ENCODE data around the gene SRGAP2B.
"Not testable (repeated sequence)": the region's sequence is repeated elsewhere in the genome, so short reads cannot be mapped to it uniquely, and the experiment has no call there.

The SRGAP2B gene

GRCh38 chr1:145041519-145041918 is 53.6 kb downstream of the SRGAP2B start:
- not testable (repeated sequence) for DNase-seq

GRCh38 chr1:145036019-145036418 is 59.1 kb downstream of the SRGAP2B start:
- not testable (repeated sequence) for DNase-seq

GRCh38 chr1:145033523-145033922 is 61.6 kb downstream of the SRGAP2B start:
- DNase-seq = not testable (repeated sequence)

- DNase-seq = not testable (repeated sequence)
Observed at GRCh38 chr1:145027251-145027650, 67.9 kb downstream of the SRGAP2B start.

- not testable (repeated sequence) for DNase-seq
Observed at GRCh38 chr1:145025286-145025685, 69.8 kb downstream of the SRGAP2B start.

- DNase-seq = not testable (repeated sequence)
Observed at GRCh38 chr1:145022259-145022658, 72.9 kb downstream of the SRGAP2B start.

GRCh38 chr1:145021749-145022148 is 73.4 kb downstream of the SRGAP2B start:
- DNase-seq = not testable (repeated sequence)

GRCh38 chr1:145019709-145020108 is 75.4 kb downstream of the SRGAP2B start:
- DNase-seq = not testable (repeated sequence)

- DNase-seq = not testable (repeated sequence)
Observed at GRCh38 chr1:145017725-145018124, 77.4 kb downstream of the SRGAP2B start.

GRCh38 chr1:145016492-145016862 is 78.7 kb downstream of the SRGAP2B start:
- DNase-seq = not testable (repeated sequence)

GRCh38 chr1:145015744-145016491 is 79.2 kb downstream of the SRGAP2B start:
- DNase-seq = not testable (repeated sequence)

GRCh38 chr1:145013353-145013752 is 81.8 kb downstream of the SRGAP2B start:
- DNase-seq = not testable (repeated sequence)

- not testable (repeated sequence) for DNase-seq
Observed at GRCh38 chr1:145011811-145012210, 83.3 kb downstream of the SRGAP2B start.

- DNase-seq = not testable (repeated sequence)
Observed at GRCh38 chr1:145010580-145010979, 84.5 kb downstream of the SRGAP2B start.

GRCh38 chr1:145009928-145010327 is 85.2 kb downstream of the SRGAP2B start:
- DNase-seq = not testable (repeated sequence)

- not testable (repeated sequence) for DNase-seq
Observed at GRCh38 chr1:145008388-145008787, 86.7 kb downstream of the SRGAP2B start.

- not testable (repeated sequence) for DNase-seq
Observed at GRCh38 chr1:145005142-145005541, 90.0 kb downstream of the SRGAP2B start.

- not testable (repeated sequence) for DNase-seq
Observed at GRCh38 chr1:145001381-145001780, 93.7 kb downstream of the SRGAP2B start.

GRCh38 chr1:145000743-145001326 is 94.3 kb downstream of the SRGAP2B start:
- not testable (repeated sequence) for DNase-seq

- DNase-seq = not testable (repeated sequence)
Observed at GRCh38 chr1:145000074-145000742, 94.9 kb downstream of the SRGAP2B start.

GRCh38 chr1:144998981-144999273 is 96.2 kb downstream of the SRGAP2B start:
- DNase-seq = not testable (repeated sequence)

GRCh38 chr1:144998134-144998980 is 96.8 kb downstream of the SRGAP2B start:
- not testable (repeated sequence) for DNase-seq
